Small intestine (tissue), 7 donors: ENCODE results near the gene PHLPP1. TPM values are rescaled to one million over a fixed set of nuclear protein-coding genes. Genes with fewer than 3 reads are reported as not detected.

Experiments
- DNase-seq, 2 donors: peaks; one replicate each; pipeline versions ENCODE4 v3.0.0 to v3.0.0-alpha.2; 2013
- FAIRE-seq: peaks from 2 replicates; lab custom pipeline; 2012; peaks lifted over from hg19 to GRCh38; lab: Jason Lieb, UNC
- H3K27ac ChIP-seq, 3 donors: one replicate each; pipeline ENCODE4 v1.5.1; 2013; ENCODE audit warnings: low read length in 2 of 3, mild to moderate bottlenecking in 2 of 3, control low read depth in 1 of 3, inconsistent platforms in 1 of 3, low read depth in 1 of 3, moderate library complexity in 1 of 3
- H3K27me3 ChIP-seq, 3 donors: one replicate each; pipeline ENCODE4 v1.6.1; 2013; ENCODE audit warnings: low read length in 3 of 3, inconsistent platforms in 1 of 3; ENCODE audit not compliant: control insufficient read depth in 3 of 3, insufficient read depth in 3 of 3
- H3K36me3 ChIP-seq, 3 donors: one replicate each; pipeline ENCODE4 v1.6.1; 2013; ENCODE audit warnings: low read length in 3 of 3, inconsistent platforms in 1 of 3, low read depth in 1 of 3, mild to moderate bottlenecking in 1 of 3, moderate library complexity in 1 of 3; ENCODE audit not compliant: control insufficient read depth in 3 of 3, insufficient read depth in 2 of 3
- H3K4me1 ChIP-seq, 3 donors: one replicate each; pipeline ENCODE4 v1.6.1; 2013; ENCODE audit warnings: low read length in 2 of 3, inconsistent platforms in 1 of 3, low read depth in 1 of 3, mild to moderate bottlenecking in 1 of 3, moderate library complexity in 1 of 3; ENCODE audit not compliant: control insufficient read depth in 3 of 3, insufficient read depth in 2 of 3
- H3K4me3 ChIP-seq, 3 donors: one replicate each; pipeline ENCODE4 v1.5.1; 2013; ENCODE audit warnings: low read length in 3 of 3, control low read depth in 1 of 3, inconsistent platforms in 1 of 3, low read depth in 1 of 3, mild to moderate bottlenecking in 1 of 3, moderate library complexity in 1 of 3
- H3K9me3 ChIP-seq, 2 donors: one replicate each; pipeline ENCODE4 v1.6.1; 2013; ENCODE audit warnings: low read depth in 1 of 2, low read length in 1 of 2; ENCODE audit not compliant: control insufficient read depth in 2 of 2, insufficient read depth in 1 of 2
- WGBS, 3 donors: extraction: QIAGEN DNeasy Blood & Tissue Kit; methylation state at CpG; one replicate each; pipeline ENCODE4 v1.1.7; 2013; 5-methylcytosine and 5-hydroxymethylcytosine counted together
- polyA plus RNA-seq, 4 donors: library from polyadenylated mRNA; stranded (reverse) in 3 of 4; unstranded in 1 of 4; fragments of 200-250 nt in 3 of 4; fragments of 120-200 nt in 1 of 4; gene quantifications; one replicate each; pipeline versions ENCODE4 v1.2.1 to v1.2.3, GENCODE V29; 2013
- donor health status: healthy with polysubstance abuse.
- donor health status: control.
- donor health status: control.
- donor health status: Bipolar disorder and iron deficiency.
- donor health status: healthy.

Gene PHLPP1
- polyA plus RNA-seq, 4 donors = 3.2 to 13.1 (median 5.4) TPM

- H3K36me3 ChIP-seq = peaks cover 0 to 10% (median 0%) of the 10 kb centered on the region in 3 donors
- no peak overlapping the region for H3K27ac ChIP-seq
- H3K27me3 ChIP-seq = no peaks in the 10 kb centered on the region
- 74 to 84% (median 80%) methylated on average over 9 of the region's 9 CpGs for WGBS, 3 donors
- FAIRE-seq (no peak), DNase-seq (peak; percentile 36 to 47)
- no peaks in the 10 kb centered on the region for H3K9me3 ChIP-seq
- no peak overlapping the region for H3K4me3 ChIP-seq
- H3K4me1 ChIP-seq = peaks cover 0 to 5% (median 0%) of the 10 kb centered on the region in 3 donors
These were observed 242.6 kb downstream of the PHLPP1 start for GRCh38 chr18:62957885-62958472.

- Histone ChIP-seq H3K4me1 (no peaks in the 10 kb centered on the region), H3K27me3 (no peaks in the 10 kb centered on the region), H3K9me3 (no peaks in the 10 kb centered on the region), H3K36me3 (peaks cover 0 to 8% (median 0%) of the 10 kb centered on the region in 3 donors), H3K27ac (no peak overlapping the region), H3K4me3 (no peak overlapping the region)
- no peak for FAIRE-seq
- DNase-seq = no peak
- WGBS, 3 donors = 97 to 98% (median 97%) methylated on average over 3 of the region's 3 CpGs
These were observed 244.1 kb downstream of the PHLPP1 start for GRCh38 chr18:62959481-62959880.

- no peak overlapping the region for H3K27ac ChIP-seq
- WGBS, 3 donors = 19 to 54% (median 36%) methylated on average over 3 of the region's 3 CpGs
These were observed 248.2 kb downstream of the PHLPP1 start for GRCh38 chr18:62963507-62963906.

GRCh38 chr18:62964432-62964831 lies 249.1 kb downstream of the PHLPP1 start:
- peak overlapping the region in 1 of 3 donors; percentile 41 for H3K27ac ChIP-seq
- H3K9me3 ChIP-seq = no peaks in the 10 kb centered on the region
- peaks cover 0 to 2% (median 0%) of the 10 kb centered on the region in 3 donors for H3K36me3 ChIP-seq
- WGBS, 3 donors = 15 to 62% (median 16%) methylated on average over 1 of the region's 1 CpG
- no peak for FAIRE-seq
- DNase-seq = peak; percentile 52 to 55
- no peaks in the 10 kb centered on the region for H3K27me3 ChIP-seq
- no peak overlapping the region for H3K4me3 ChIP-seq
- H3K4me1 ChIP-seq = no peaks in the 10 kb centered on the region

More at GRCh38 chr18:62963507-62963906, 248.2 kb downstream of the PHLPP1 start:
- no peaks in the 10 kb centered on the region for H3K9me3 ChIP-seq
- peak; percentile 7 to 13 for DNase-seq
- H3K27me3 ChIP-seq = no peaks in the 10 kb centered on the region
- no peak overlapping the region for H3K4me3 ChIP-seq
- FAIRE-seq = no peak
- peaks cover 0 to 2% (median 0%) of the 10 kb centered on the region in 3 donors for H3K36me3 ChIP-seq
- no peaks in the 10 kb centered on the region for H3K4me1 ChIP-seq

- Histone ChIP-seq H3K27me3 (no peaks in the 10 kb centered on the region), H3K4me1 (no peaks in the 10 kb centered on the region), H3K9me3 (no peaks in the 10 kb centered on the region), H3K27ac (no peak overlapping the region), H3K4me3 (no peak overlapping the region), H3K36me3 (peaks cover 0 to 6% (median 2%) of the 10 kb centered on the region in 3 donors)
- FAIRE-seq (no peak), DNase-seq (no peak)
- 81 to 91% (median 85%) methylated on average over 4 of the region's 4 CpGs for WGBS, 3 donors
These were observed 251.7 kb downstream of the PHLPP1 start for GRCh38 chr18:62967089-62967488.

GRCh38 chr18:62973689-62974088 lies 258.3 kb downstream of the PHLPP1 start:
- no peak overlapping the region for H3K27ac ChIP-seq

GRCh38 chr18:62974388-62974787 lies 259.0 kb downstream of the PHLPP1 start:
- DNase-seq (no peak), FAIRE-seq (no peak)
- no peaks in the 10 kb centered on the region for H3K27me3 ChIP-seq
- H3K4me3 ChIP-seq = no peak overlapping the region
- H3K4me1 ChIP-seq = no peaks in the 10 kb centered on the region
- WGBS, 3 donors = 59 to 62% (median 59%) methylated on average over 3 of the region's 3 CpGs
- H3K36me3 ChIP-seq = peaks cover 0 to 46% (median 15%) of the 10 kb centered on the region in 3 donors
- H3K27ac ChIP-seq = no peak overlapping the region
- no peaks in the 10 kb centered on the region for H3K9me3 ChIP-seq

More at GRCh38 chr18:62973689-62974088, 258.3 kb downstream of the PHLPP1 start:
- H3K4me3 ChIP-seq = no peak overlapping the region
- peaks cover 0 to 39% (median 12%) of the 10 kb centered on the region in 3 donors for H3K36me3 ChIP-seq
- DNase-seq = no peak
- WGBS, 3 donors = 75 to 94% (median 88%) methylated on average over 1 of the region's 1 CpG
- H3K4me1 ChIP-seq = no peaks in the 10 kb centered on the region
- H3K27me3 ChIP-seq = no peaks in the 10 kb centered on the region
- no peaks in the 10 kb centered on the region for H3K9me3 ChIP-seq
- FAIRE-seq = no peak

- Histone ChIP-seq H3K36me3 (peaks cover 0 to 49% (median 15%) of the 10 kb centered on the region in 3 donors), H3K27me3 (no peaks in the 10 kb centered on the region), H3K4me3 (no peak overlapping the region), H3K9me3 (no peaks in the 10 kb centered on the region), H3K27ac (no peak overlapping the region), H3K4me1 (no peaks in the 10 kb centered on the region)
- FAIRE-seq (no peak), DNase-seq (no peak)
- WGBS, 3 donors = 92 to 94% (median 93%) methylated on average over 7 of the region's 7 CpGs
These were observed 259.8 kb downstream of the PHLPP1 start for GRCh38 chr18:62974928-62975675.
